Smooth muscle cell (in vitro differentiated cells): Measurements from ENCODE around the gene SFMBT2. TPM values are rescaled to one million over a fixed set of nuclear protein-coding genes. Genes with fewer than 3 reads are reported as not detected.

Experiments used
- DNase-seq: peaks from one replicate; lab custom pipeline; 2025; ENCODE audit not compliant: unreplicated experiment; lab: John Stamatoyannopoulos, UW
- H2AFZ ChIP-seq: fragments of 200-600 bp; sonication (generic); 2 replicates; pipeline ENCODE4 v1.6.0; 2016; ENCODE audit warnings: antibody characterized with exemption, low read depth, mild to moderate bottlenecking
- H3F3A ChIP-seq: fragments of 200-600 bp; sonication (generic); 2 replicates; pipeline ENCODE4 v1.6.0; 2017; ENCODE audit warnings: antibody characterized with exemption, low read depth
- H3K27ac ChIP-seq: fragments of 200-600 bp; sonication (generic); 2 replicates; pipeline ENCODE4 v1.5.1; 2016; ENCODE audit warnings: low read depth, mild to moderate bottlenecking
- H3K27me3 ChIP-seq: fragments of 200-600 bp; sonication (generic); 2 replicates; pipeline ENCODE4 v1.6.1; 2016; ENCODE audit warnings: low read depth, mild to moderate bottlenecking
- H3K36me3 ChIP-seq: fragments of 200-600 bp; sonication (generic); 2 replicates; pipeline ENCODE4 v1.5.1; 2016; ENCODE audit warnings: low read depth
- H3K4me1 ChIP-seq: fragments of 200-600 bp; sonication (generic); 2 replicates; pipeline ENCODE4 v1.5.1; 2016; ENCODE audit warnings: low read depth
- H3K4me2 ChIP-seq: fragments of 200-600 bp; sonication (generic); 2 replicates; pipeline ENCODE4 v1.6.0; 2016; ENCODE audit warnings: mild to moderate bottlenecking
- H3K4me3 ChIP-seq: fragments of 200-600 bp; sonication (generic); 2 replicates; pipeline ENCODE4 v1.5.1; 2016; ENCODE audit warnings: mild to moderate bottlenecking
- H3K79me2 ChIP-seq: fragments of 200-600 bp; sonication (generic); 2 replicates; pipeline ENCODE4 v1.6.0; 2016; ENCODE audit warnings: low read depth, mild to moderate bottlenecking
- H3K9ac ChIP-seq: fragments of 200-600 bp; sonication (generic); 2 replicates; pipeline ENCODE4 v1.6.0; 2016; ENCODE audit warnings: low read depth
- H3K9me3 ChIP-seq: fragments of 200-600 bp; sonication (generic); replicated peaks from 2 replicates; pipeline ENCODE4 v1.5.1; 2016; ENCODE audit warnings: low read depth
- H4K20me1 ChIP-seq: fragments of 200-600 bp; sonication (generic); 2 replicates; pipeline ENCODE4 v1.6.0; 2016; ENCODE audit warnings: low read depth
- WGBS: methylation state at CpG from one replicate; pipeline ENCODE4 v1.1.7; 2016; ENCODE audit warnings: low lambda C conversion rate; 5-methylcytosine and 5-hydroxymethylcytosine counted together
- polyA plus RNA-seq: library from polyadenylated mRNA; unstranded; fragments of >200 nt; fragmentation: Nextera tagmentation; extraction: Ambion mirVana; gene quantifications from 2 replicates; pipeline ENCODE4 v1.2.1, GENCODE V29; 2016
- total RNA-seq: library from RNA; depleted of rRNA; stranded (reverse); fragments of >200 nt; gene quantifications from 2 replicates; pipeline ENCODE4 v1.2.3, GENCODE V29; 2014
- TF ChIP-seq, protein P1 (sequence below): fragments of 200-600 bp; sonication (generic); IDR thresholded peaks from 2 replicates; pipeline ENCODE4 v1.5.1; 2017; ENCODE audit warnings: borderline replicate concordance, mild to moderate bottlenecking, antibody characterized with exemption; ENCODE audit not compliant: insufficient read depth, poor library complexity, severe bottlenecking

SFMBT2 gene
- total and polyA plus RNA-seq, 2 experiments from 2014 or later, result 0.90 to 1.4 TPM

DNA sequence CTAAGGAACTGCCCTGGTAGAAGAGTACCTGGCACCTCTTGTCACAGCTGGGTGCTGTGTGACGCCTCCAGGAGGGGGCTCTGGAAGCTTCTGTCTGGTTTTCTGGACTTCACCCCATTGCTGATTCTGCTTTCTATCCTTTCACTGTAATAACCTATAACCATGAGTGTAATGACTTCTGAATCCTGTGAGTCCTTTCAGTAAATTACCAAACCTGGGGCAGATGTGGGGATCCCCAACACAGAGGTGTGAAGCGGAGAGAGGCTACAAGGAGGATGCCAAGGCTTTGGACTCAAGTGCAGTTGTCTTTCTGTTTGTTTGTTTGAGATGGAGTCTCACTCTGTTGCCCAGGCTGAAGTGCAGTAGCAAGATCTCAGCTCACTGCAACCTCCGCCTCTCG lies 143.7 kb downstream of the SFMBT2 start:
- no peak overlapping the region for H3K27ac ChIP-seq
- TF ChIP-seq, protein P1, sequence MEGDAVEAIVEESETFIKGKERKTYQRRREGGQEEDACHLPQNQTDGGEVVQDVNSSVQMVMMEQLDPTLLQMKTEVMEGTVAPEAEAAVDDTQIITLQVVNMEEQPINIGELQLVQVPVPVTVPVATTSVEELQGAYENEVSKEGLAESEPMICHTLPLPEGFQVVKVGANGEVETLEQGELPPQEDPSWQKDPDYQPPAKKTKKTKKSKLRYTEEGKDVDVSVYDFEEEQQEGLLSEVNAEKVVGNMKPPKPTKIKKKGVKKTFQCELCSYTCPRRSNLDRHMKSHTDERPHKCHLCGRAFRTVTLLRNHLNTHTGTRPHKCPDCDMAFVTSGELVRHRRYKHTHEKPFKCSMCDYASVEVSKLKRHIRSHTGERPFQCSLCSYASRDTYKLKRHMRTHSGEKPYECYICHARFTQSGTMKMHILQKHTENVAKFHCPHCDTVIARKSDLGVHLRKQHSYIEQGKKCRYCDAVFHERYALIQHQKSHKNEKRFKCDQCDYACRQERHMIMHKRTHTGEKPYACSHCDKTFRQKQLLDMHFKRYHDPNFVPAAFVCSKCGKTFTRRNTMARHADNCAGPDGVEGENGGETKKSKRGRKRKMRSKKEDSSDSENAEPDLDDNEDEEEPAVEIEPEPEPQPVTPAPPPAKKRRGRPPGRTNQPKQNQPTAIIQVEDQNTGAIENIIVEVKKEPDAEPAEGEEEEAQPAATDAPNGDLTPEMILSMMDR, result no peak
- no peaks in the 10 kb centered on the region for H3K36me3 ChIP-seq
- no peaks in the 10 kb centered on the region for H3K27me3 ChIP-seq
- no peak overlapping the region for H2AFZ ChIP-seq
- peaks cover 5% of the 10 kb centered on the region for H3F3A ChIP-seq
- H3K4me1 ChIP-seq, result no peaks in the 10 kb centered on the region
- H3K79me2 ChIP-seq, result no peaks in the 10 kb centered on the region
- no peaks in the 10 kb centered on the region for H3K9me3 ChIP-seq
- 99% methylated on average over 4 of the region's 4 CpGs for WGBS
- DNase-seq, result no peak
- no peak overlapping the region for H3K4me2 ChIP-seq
- H3K4me3 ChIP-seq, result no peak overlapping the region
- no peak overlapping the region for H3K9ac ChIP-seq
- H4K20me1 ChIP-seq, result no peaks in the 10 kb centered on the region

DNA sequence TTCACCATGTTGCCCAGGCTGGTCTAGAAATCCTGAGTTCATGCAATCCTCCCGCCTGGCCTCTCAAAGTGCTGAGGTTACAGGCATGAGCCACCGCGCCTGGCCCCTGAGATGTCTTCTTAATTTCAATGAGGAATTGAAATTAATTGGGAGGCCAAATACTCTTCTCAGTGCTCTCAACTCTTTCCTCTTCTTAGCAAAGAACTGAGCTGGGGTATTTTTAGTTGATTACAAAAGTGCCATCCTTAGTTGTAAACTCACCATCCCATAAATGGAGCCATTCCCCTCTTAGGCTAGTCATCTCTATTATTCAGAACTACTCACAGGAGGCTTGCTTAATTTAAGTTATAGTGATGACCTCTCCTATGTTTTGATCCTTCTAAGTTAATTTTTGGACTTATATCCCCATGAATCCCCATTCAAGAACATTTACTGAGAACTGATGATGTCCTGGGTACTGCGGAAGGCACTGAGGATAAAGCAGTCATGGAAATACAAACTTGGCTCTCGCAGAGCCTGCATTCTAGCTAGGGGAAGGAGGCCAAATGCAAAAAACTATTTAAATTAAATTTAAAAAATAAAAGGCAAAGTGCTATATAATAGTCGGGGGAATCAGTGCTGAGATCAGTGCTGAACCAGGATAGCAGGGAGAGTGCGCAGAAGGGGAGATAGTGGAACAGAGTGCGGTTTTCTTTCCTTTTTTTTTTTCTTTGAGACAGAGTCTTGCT lies 145.3 kb downstream of the SFMBT2 start:
- DNase-seq, result no peak
- H3K79me2 ChIP-seq, result no peaks in the 10 kb centered on the region
- no peak overlapping the region for H2AFZ ChIP-seq
- peaks cover 4% of the 10 kb centered on the region for H3F3A ChIP-seq
- H3K27me3 ChIP-seq, result no peaks in the 10 kb centered on the region
- H3K36me3 ChIP-seq, result no peaks in the 10 kb centered on the region
- H3K4me2 ChIP-seq, result no peak overlapping the region
- H3K4me3 ChIP-seq, result no peak overlapping the region
- no peak overlapping the region for H3K27ac ChIP-seq
- no peaks in the 10 kb centered on the region for H4K20me1 ChIP-seq
- WGBS, result 96% methylated on average over 8 of the region's 8 CpGs
- TF ChIP-seq, protein P1, result no peak
- no peaks in the 10 kb centered on the region for H3K4me1 ChIP-seq
- no peaks in the 10 kb centered on the region for H3K9me3 ChIP-seq
- no peak overlapping the region for H3K9ac ChIP-seq

DNA sequence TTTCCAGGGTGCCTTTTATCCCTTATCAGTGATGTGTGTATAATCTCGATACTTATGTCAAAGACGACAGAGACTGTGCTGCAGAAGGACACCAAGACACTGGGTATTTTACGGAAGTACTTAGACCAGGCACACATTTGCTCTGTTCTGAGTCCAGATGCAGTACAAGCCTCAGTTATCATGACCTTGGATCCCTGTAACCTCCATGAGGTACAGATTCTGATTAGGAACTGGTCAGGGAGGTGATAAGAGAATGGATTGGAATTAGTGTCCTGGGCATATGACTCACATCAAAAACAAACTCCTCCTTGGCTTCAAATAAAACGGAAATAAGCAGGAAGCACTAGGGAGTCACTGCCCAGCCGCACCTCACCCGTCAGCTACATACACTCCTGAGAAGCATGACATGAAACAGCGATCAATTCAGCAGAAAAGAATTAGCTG lies 146.5 kb downstream of the SFMBT2 start:
- Histone ChIP-seq H3K4me3 (no peak overlapping the region), H3K79me2 (no peaks in the 10 kb centered on the region), H3K9me3 (no peaks in the 10 kb centered on the region), H3K27me3 (no peaks in the 10 kb centered on the region), H3K4me1 (no peaks in the 10 kb centered on the region), H3K9ac (no peak overlapping the region), H3K27ac (no peak overlapping the region), H3K36me3 (no peaks in the 10 kb centered on the region), H4K20me1 (no peaks in the 10 kb centered on the region), H3F3A (no peaks in the 10 kb centered on the region), H2AFZ (no peak overlapping the region), H3K4me2 (peak overlapping the region; percentile 10)
- no peak for DNase-seq
- TF ChIP-seq, protein P1, result no peak
- 33% methylated on average over 7 of the region's 7 CpGs for WGBS

DNA sequence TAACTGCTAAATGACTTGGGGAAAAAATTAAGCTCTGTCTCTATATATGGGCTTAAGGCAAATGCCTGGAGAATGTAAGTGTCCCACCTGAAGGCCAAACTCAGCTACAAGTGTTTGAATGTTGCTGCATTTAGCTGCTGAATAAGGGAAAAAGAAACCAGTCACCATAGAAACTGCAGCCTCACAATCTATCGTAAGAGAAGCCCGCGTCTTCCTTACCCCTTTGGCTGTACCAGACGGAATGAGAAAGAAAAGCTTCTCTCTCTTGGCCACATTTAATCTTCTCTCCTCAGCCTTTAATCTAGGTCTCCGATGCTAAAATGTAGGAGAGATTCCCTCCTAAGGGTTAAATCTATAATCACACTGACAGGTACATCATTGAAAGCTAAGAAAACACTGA lies 147.2 kb downstream of the SFMBT2 start:
- H3K79me2 ChIP-seq, result no peaks in the 10 kb centered on the region
- no peaks in the 10 kb centered on the region for H3K36me3 ChIP-seq
- no peaks in the 10 kb centered on the region for H3F3A ChIP-seq
- no peak overlapping the region for H3K4me3 ChIP-seq
- TF ChIP-seq, protein P1, result no peak
- H3K4me2 ChIP-seq, result no peak overlapping the region
- no peak overlapping the region for H3K27ac ChIP-seq
- no peak for DNase-seq
- no peaks in the 10 kb centered on the region for H4K20me1 ChIP-seq
- H3K4me1 ChIP-seq, result no peaks in the 10 kb centered on the region
- 91% methylated on average over 5 of the region's 5 CpGs for whole genome bisulfite sequencing
- H3K9ac ChIP-seq, result no peak overlapping the region
- no peaks in the 10 kb centered on the region for H3K27me3 ChIP-seq
- H3K9me3 ChIP-seq, result no peaks in the 10 kb centered on the region
- no peak overlapping the region for H2AFZ ChIP-seq
